SU-DHL-6 (cell line): ENCODE results near the gene ORMDL2.

Source experiments
- EZH2phosphoT487 ChIP-seq: fragments of 200-600 bp; sonication (generic), shearing (Covaris generic); conservative IDR thresholded peaks from 2 replicates; pipeline ENCODE4 v1.6.1; 2018; ENCODE audit warnings: mild to moderate bottlenecking, antibody characterized with exemption, low read length, moderate library complexity, mixed read lengths
- TF ChIP-seq, protein P1 (sequence below): fragments of 200-600 bp; sonication (generic); IDR thresholded peaks from one replicate; pipeline ENCODE4 v1.5.1; 2017; ENCODE audit warnings: antibody characterized with exemption, mild to moderate bottlenecking, low read length, moderate library complexity; ENCODE audit not compliant: insufficient read depth, poor library complexity, severe bottlenecking

DNA sequence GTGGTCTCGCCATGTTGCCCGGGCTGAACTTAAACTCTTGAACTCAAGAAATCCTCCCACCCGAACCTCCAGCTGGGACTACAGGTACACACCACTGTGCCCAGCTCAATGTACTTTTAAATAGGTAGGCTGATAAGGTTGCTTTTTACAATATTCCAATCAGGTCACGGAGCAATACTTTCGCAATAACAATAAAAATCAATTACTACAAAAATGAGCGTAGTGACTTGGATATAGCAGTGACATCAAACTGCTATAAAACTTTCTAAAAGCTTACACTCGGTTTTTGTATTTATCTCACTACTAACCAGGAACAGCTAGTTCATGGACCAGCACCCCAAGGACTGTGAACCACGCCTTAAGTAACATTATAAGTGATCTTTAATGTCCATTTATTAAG is 10.9 kb upstream of the ORMDL2 start:
- TF ChIP-seq, protein P1, sequence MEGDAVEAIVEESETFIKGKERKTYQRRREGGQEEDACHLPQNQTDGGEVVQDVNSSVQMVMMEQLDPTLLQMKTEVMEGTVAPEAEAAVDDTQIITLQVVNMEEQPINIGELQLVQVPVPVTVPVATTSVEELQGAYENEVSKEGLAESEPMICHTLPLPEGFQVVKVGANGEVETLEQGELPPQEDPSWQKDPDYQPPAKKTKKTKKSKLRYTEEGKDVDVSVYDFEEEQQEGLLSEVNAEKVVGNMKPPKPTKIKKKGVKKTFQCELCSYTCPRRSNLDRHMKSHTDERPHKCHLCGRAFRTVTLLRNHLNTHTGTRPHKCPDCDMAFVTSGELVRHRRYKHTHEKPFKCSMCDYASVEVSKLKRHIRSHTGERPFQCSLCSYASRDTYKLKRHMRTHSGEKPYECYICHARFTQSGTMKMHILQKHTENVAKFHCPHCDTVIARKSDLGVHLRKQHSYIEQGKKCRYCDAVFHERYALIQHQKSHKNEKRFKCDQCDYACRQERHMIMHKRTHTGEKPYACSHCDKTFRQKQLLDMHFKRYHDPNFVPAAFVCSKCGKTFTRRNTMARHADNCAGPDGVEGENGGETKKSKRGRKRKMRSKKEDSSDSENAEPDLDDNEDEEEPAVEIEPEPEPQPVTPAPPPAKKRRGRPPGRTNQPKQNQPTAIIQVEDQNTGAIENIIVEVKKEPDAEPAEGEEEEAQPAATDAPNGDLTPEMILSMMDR = no peak
- no peak for TF ChIP-seq EZH2phosphoT487
